HL-60 (cell line): Measurements from ENCODE around the gene C7orf57.

Experiments used
- GABPA ChIP-seq: IDR thresholded peaks from 2 replicates; pipeline ENCODE4 v1.6.1; 2012; ENCODE audit warnings: low read depth
- POLR2AphosphoS5 ChIP-seq: IDR thresholded peaks from 2 replicates; pipeline ENCODE4 v1.6.1; 2012; ENCODE audit warnings: low read depth
- SPI1 ChIP-seq: IDR thresholded peaks from 2 replicates; pipeline ENCODE4 v1.6.1; 2012; ENCODE audit warnings: low read depth, mild to moderate bottlenecking, borderline replicate concordance
- TF ChIP-seq, protein P1 (sequence below): IDR thresholded peaks from one replicate; pipeline ENCODE4 v1.5.1; 2011; ENCODE audit warnings: low read length, control low read depth, inconsistent platforms; ENCODE audit not compliant: insufficient read depth
- TF ChIP-seq, protein P2 (sequence below): IDR thresholded peaks from 2 replicates; pipeline ENCODE4 v1.6.1; 2012; ENCODE audit warnings: low read depth; ENCODE audit not compliant: insufficient replicate concordance

DNA sequence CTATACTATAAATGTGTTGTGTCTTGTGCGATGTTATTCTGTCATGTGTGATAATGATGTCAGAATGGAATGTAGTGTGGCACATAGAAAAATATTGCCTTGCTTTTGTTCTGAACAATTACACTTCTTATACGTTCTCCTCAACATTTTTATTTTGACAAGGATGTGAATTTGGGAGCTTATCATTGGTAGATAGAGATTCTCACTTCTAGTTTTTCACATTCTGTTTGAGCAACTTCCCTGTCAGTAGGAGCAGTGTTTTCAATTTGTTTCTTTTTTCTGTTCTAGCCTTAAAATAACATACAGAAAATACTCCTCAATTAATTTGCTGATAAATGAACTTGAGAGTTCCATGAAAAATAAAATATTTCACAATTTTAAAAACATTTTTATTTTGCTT, 24.0 kb upstream of the C7orf57 start:
- TF ChIP-seq, protein P1, sequence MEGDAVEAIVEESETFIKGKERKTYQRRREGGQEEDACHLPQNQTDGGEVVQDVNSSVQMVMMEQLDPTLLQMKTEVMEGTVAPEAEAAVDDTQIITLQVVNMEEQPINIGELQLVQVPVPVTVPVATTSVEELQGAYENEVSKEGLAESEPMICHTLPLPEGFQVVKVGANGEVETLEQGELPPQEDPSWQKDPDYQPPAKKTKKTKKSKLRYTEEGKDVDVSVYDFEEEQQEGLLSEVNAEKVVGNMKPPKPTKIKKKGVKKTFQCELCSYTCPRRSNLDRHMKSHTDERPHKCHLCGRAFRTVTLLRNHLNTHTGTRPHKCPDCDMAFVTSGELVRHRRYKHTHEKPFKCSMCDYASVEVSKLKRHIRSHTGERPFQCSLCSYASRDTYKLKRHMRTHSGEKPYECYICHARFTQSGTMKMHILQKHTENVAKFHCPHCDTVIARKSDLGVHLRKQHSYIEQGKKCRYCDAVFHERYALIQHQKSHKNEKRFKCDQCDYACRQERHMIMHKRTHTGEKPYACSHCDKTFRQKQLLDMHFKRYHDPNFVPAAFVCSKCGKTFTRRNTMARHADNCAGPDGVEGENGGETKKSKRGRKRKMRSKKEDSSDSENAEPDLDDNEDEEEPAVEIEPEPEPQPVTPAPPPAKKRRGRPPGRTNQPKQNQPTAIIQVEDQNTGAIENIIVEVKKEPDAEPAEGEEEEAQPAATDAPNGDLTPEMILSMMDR = no peak
- TF ChIP-seq POLR2AphosphoS5 (no peak), GABPA (no peak), SPI1 (no peak)
- TF ChIP-seq, protein P2, sequence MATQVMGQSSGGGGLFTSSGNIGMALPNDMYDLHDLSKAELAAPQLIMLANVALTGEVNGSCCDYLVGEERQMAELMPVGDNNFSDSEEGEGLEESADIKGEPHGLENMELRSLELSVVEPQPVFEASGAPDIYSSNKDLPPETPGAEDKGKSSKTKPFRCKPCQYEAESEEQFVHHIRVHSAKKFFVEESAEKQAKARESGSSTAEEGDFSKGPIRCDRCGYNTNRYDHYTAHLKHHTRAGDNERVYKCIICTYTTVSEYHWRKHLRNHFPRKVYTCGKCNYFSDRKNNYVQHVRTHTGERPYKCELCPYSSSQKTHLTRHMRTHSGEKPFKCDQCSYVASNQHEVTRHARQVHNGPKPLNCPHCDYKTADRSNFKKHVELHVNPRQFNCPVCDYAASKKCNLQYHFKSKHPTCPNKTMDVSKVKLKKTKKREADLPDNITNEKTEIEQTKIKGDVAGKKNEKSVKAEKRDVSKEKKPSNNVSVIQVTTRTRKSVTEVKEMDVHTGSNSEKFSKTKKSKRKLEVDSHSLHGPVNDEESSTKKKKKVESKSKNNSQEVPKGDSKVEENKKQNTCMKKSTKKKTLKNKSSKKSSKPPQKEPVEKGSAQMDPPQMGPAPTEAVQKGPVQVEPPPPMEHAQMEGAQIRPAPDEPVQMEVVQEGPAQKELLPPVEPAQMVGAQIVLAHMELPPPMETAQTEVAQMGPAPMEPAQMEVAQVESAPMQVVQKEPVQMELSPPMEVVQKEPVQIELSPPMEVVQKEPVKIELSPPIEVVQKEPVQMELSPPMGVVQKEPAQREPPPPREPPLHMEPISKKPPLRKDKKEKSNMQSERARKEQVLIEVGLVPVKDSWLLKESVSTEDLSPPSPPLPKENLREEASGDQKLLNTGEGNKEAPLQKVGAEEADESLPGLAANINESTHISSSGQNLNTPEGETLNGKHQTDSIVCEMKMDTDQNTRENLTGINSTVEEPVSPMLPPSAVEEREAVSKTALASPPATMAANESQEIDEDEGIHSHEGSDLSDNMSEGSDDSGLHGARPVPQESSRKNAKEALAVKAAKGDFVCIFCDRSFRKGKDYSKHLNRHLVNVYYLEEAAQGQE = no peak
